Measurements from ENCODE around the gene CPM.

- TF ChIP-seq REST (IDR thresholded peaks at IDR 0.05; ENCODE audit: insufficient read depth in 1 of 2, low read depth in 2 of 2, low read length in 2 of 2), result no peak
- TF ChIP-seq POLR2AphosphoS5 (IDR thresholded peaks at IDR 0.05; ENCODE audit: low read depth, low read length), result no peak
These were observed 37.3 kb upstream of the CPM start for GRCh38 chr12:68970306-68970705.

All from PFSK-1 (cell line).